GM23338 (cell line): ENCODE measurements around the gene HADH. TPM values are rescaled to one million over a fixed set of nuclear protein-coding genes. Genes with fewer than 3 reads are reported as not detected.

Experiments used
- ATAC-seq: fragments of 200-7000 bp; cut with Tn5 transposase; 3 replicates; pipeline ENCODE4 v1.9.1; 2020
- DNase-seq: peaks from one replicate; pipeline ENCODE4 v3.0.0-alpha.2; 2015; ENCODE audit warnings: low spot score
- H2AFZ ChIP-seq: fragments of 200-600 bp; sonication (generic); 2 replicates; pipeline ENCODE4 v1.8.0; 2016; ENCODE audit warnings: antibody characterized with exemption, mild to moderate bottlenecking, moderate library complexity
- H3F3A ChIP-seq: fragments of 200-600 bp; sonication (generic); replicated peaks from 2 replicates; pipeline ENCODE4 v1.8.0; 2017; ENCODE audit warnings: antibody characterized with exemption, mixed run types, low read depth
- H3K27ac ChIP-seq: fragments of 200-600 bp; sonication (generic); 2 replicates; pipeline ENCODE4 v1.6.1; 2016; ENCODE audit warnings: low read depth
- H3K27me3 ChIP-seq: fragments of 200-600 bp; sonication (generic); 2 replicates; pipeline ENCODE4 v1.8.0; 2016; ENCODE audit warnings: mild to moderate bottlenecking, mixed run types, moderate library complexity; ENCODE audit not compliant: insufficient read depth
- H3K36me3 ChIP-seq: fragments of 200-600 bp; sonication (generic); 2 replicates; pipeline ENCODE4 v1.8.0; 2016; ENCODE audit warnings: mild to moderate bottlenecking; ENCODE audit not compliant: insufficient read depth
- H3K4me1 ChIP-seq: fragments of 200-600 bp; sonication (generic); 2 replicates; pipeline ENCODE4 v1.8.0; 2016; ENCODE audit warnings: mild to moderate bottlenecking, moderate library complexity; ENCODE audit not compliant: insufficient read depth
- H3K4me2 ChIP-seq: fragments of 200-600 bp; sonication (generic); 2 replicates; pipeline ENCODE4 v1.7.1; 2017; ENCODE audit warnings: mixed run types
- H3K4me3 ChIP-seq: fragments of 200-600 bp; sonication (generic); 2 replicates; pipeline ENCODE4 v1.6.1; 2016; ENCODE audit warnings: mixed run types
- H3K79me2 ChIP-seq: fragments of 200-600 bp; sonication (generic); replicated peaks from 2 replicates; pipeline ENCODE4 v1.8.0; 2017; ENCODE audit warnings: mild to moderate bottlenecking; ENCODE audit not compliant: insufficient read depth
- H3K9me2 ChIP-seq: fragments of 200-600 bp; sonication (generic); 2 replicates; pipeline ENCODE4 v1.8.0; 2017; ENCODE audit not compliant: insufficient read depth
- H4K20me1 ChIP-seq: fragments of 200-600 bp; sonication (generic); replicated peaks from 2 replicates; pipeline ENCODE4 v1.8.0; 2017; ENCODE audit warnings: mild to moderate bottlenecking; ENCODE audit not compliant: insufficient read depth
- H3K27ac Mint-ChIP-seq: 2 replicates; pipeline ENCODE4 v1.8.0; 2020; ENCODE audit warnings: inconsistent platforms, mild to moderate bottlenecking, moderate library complexity, mixed read lengths
- H3K27me3 Mint-ChIP-seq: 3 replicates; pipeline ENCODE4 v1.8.0; 2022; ENCODE audit warnings: low read depth, mild to moderate bottlenecking, moderate library complexity, mixed read lengths, inconsistent platforms; ENCODE audit not compliant: insufficient read depth, poor library complexity
- H3K36me3 Mint-ChIP-seq: 3 replicates; pipeline ENCODE4 v1.8.0; 2021; ENCODE audit warnings: low read depth, mild to moderate bottlenecking, inconsistent platforms, moderate library complexity, mixed read lengths
- H3K4me1 Mint-ChIP-seq: 3 replicates; pipeline ENCODE4 v1.8.0; 2020; ENCODE audit warnings: mild to moderate bottlenecking, inconsistent platforms, mixed read lengths
- H3K4me3 Mint-ChIP-seq: 3 replicates; pipeline ENCODE4 v1.8.0; 2021; ENCODE audit warnings: moderate library complexity, mild to moderate bottlenecking, inconsistent platforms, mixed read lengths
- H3K9me3 Mint-ChIP-seq: 3 replicates; pipeline ENCODE4 v1.8.0; 2020; ENCODE audit warnings: moderate library complexity, mild to moderate bottlenecking, inconsistent platforms, mixed read lengths
- CREB1 ChIP-seq: fragments of 250-450 bp; sonication (Bioruptor Pico); IDR thresholded peaks from 2 replicates; pipeline ENCODE4 v1.5.0; 2020; ENCODE audit warnings: low read depth, mild to moderate bottlenecking, moderate library complexity
- EZH2phosphoT487 ChIP-seq: fragments of 200-600 bp; sonication (generic); IDR thresholded peaks from one replicate; pipeline ENCODE4 v1.8.1; 2018; ENCODE audit warnings: antibody characterized with exemption; ENCODE audit not compliant: unreplicated experiment
- JUNB ChIP-seq: IDR thresholded peaks from one replicate; pipeline ENCODE4 v1.6.1; 2016; ENCODE audit warnings: antibody characterized with exemption; ENCODE audit not compliant: unreplicated experiment
- NANOG ChIP-seq: IDR thresholded peaks from 2 replicates; pipeline ENCODE4 v1.6.1; 2016; ENCODE audit warnings: antibody characterized with exemption, borderline replicate concordance
- POLR2AphosphoS5 ChIP-seq: IDR thresholded peaks from 2 replicates; pipeline ENCODE4 v1.6.1; 2016; ENCODE audit warnings: antibody characterized with exemption, low read depth
- REST ChIP-seq: IDR thresholded peaks from one replicate; pipeline ENCODE4 v1.6.1; 2018; ENCODE audit warnings: antibody characterized with exemption; ENCODE audit not compliant: unreplicated experiment
- STAT1 ChIP-seq: IDR thresholded peaks from one replicate; pipeline ENCODE4 v1.6.1; 2016; ENCODE audit warnings: antibody characterized with exemption; ENCODE audit not compliant: unreplicated experiment
- ZNF114 ChIP-seq: fragments of 250-450 bp; sonication (Bioruptor Pico); IDR thresholded peaks from 2 replicates; pipeline ENCODE4 v1.5.0; 2020; ENCODE audit warnings: mild to moderate bottlenecking, moderate library complexity
- ZNF331 ChIP-seq: fragments of 250-450 bp; sonication (Bioruptor Pico); IDR thresholded peaks from 2 replicates; pipeline ENCODE4 v1.5.0; 2020; ENCODE audit warnings: low read depth, mild to moderate bottlenecking, moderate library complexity
- ZNF462 ChIP-seq: fragments of 250-450 bp; sonication (Bioruptor Pico); IDR thresholded peaks from 2 replicates; pipeline ENCODE4 v1.5.0; 2020; ENCODE audit warnings: mild to moderate bottlenecking, moderate library complexity
- polyA plus RNA-seq: library from polyadenylated mRNA; unstranded; fragments of >200 nt; fragmentation: Nextera tagmentation; extraction: Ambion mirVana; gene quantifications from 2 replicates; pipeline ENCODE4 v1.2.1, GENCODE V29; 2016
- total RNA-seq: library from RNA; depleted of rRNA; stranded (reverse); fragments of >200 nt; shearing (Covaris generic); gene quantifications from 2 replicates; pipeline ENCODE4 v1.2.3, GENCODE V29; 2014
- TF ChIP-seq, protein P1 (sequence below): IDR thresholded peaks from 2 replicates; pipeline ENCODE4 v1.6.1; 2016; ENCODE audit warnings: antibody characterized with exemption

Gene HADH
- total and polyA plus RNA-seq, 2 experiments from 2014 or later = 39.1 to 39.2 TPM

DNA sequence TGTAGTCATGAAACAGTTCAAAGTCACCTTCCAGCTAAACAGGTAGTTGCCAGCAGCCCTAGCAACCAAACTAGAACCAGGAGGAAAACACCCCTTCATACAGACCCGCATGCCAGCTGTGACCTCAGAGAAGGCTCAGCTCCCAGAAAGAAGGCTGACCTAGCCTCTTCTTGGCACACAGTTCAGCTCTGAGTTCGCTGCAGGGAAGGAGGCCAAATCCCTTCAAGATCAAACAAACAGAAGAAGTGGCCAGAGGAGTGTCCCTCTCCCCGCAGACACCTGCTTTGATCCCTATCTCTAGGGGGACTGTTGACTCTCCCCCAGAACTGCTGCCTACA is 56.0 kb downstream of the HADH start:
- H3K27ac Mint-ChIP-seq = no peak overlapping the region
- no peaks in the 10 kb centered on the region for H3K9me2 ChIP-seq
- no peaks in the 10 kb centered on the region for H3K36me3 ChIP-seq
- H2AFZ ChIP-seq = no peak overlapping the region
- DNase-seq (no peak), ATAC-seq (no peak)
- no peaks in the 10 kb centered on the region for H3K9me3 Mint-ChIP-seq
- H3K4me1 Mint-ChIP-seq = peaks cover 13% of the 10 kb centered on the region
- no peaks in the 10 kb centered on the region for H3F3A ChIP-seq
- no peaks in the 10 kb centered on the region for H3K36me3 Mint-ChIP-seq
- H3K4me3 Mint-ChIP-seq = no peak overlapping the region
- no peaks in the 10 kb centered on the region for H3K27me3 ChIP-seq
- H4K20me1 ChIP-seq = no peaks in the 10 kb centered on the region
- no peak overlapping the region for H3K27ac ChIP-seq
- no peak overlapping the region for H3K4me2 ChIP-seq
- H3K79me2 ChIP-seq = no peaks in the 10 kb centered on the region
- no peak overlapping the region for H3K4me3 ChIP-seq
- peaks cover 3% of the 10 kb centered on the region for H3K27me3 Mint-ChIP-seq
- TF ChIP-seq, protein P1, sequence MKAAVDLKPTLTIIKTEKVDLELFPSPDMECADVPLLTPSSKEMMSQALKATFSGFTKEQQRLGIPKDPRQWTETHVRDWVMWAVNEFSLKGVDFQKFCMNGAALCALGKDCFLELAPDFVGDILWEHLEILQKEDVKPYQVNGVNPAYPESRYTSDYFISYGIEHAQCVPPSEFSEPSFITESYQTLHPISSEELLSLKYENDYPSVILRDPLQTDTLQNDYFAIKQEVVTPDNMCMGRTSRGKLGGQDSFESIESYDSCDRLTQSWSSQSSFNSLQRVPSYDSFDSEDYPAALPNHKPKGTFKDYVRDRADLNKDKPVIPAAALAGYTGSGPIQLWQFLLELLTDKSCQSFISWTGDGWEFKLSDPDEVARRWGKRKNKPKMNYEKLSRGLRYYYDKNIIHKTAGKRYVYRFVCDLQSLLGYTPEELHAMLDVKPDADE = no peak
- TF ChIP-seq STAT1 (no peak), ZNF331 (CRISPR knock-in tag) (no peak), POLR2AphosphoS5 (no peak), EZH2phosphoT487 (no peak), ZNF114 (CRISPR knock-in tag) (no peak), CREB1 (CRISPR knock-in tag) (no peak), NANOG (no peak), JUNB (no peak), REST (no peak), ZNF462 (no peak)
- peaks cover 7% of the 10 kb centered on the region; the same call in 1 of the 2 replicates for H3K4me1 ChIP-seq
